SK-N-SH (cell line): ENCODE measurements around the gene EIF1B. TPM values are rescaled to one million over a fixed set of nuclear protein-coding genes. Genes with fewer than 3 reads are reported as not detected.

ENCODE experiments used
- CTCF ChIA-PET: fragments of 300-600, 350-600 bp; formaldehyde crosslinking; extraction: SDS; loops from one replicate; lab custom pipeline; 2021; lab: Yijun Ruan, JAX
- POLR2A ChIA-PET: fragments of 350-600 bp; sonication (Branson Sonifier 250); formaldehyde crosslinking; extraction: SDS; loops from one replicate; lab custom pipeline; 2020; ENCODE audit warnings: antibody characterized with exemption, inconsistent platforms; lab: Yijun Ruan, JAX
- DNase-seq: peaks from one replicate; pipeline ENCODE4 v3.0.0; 2012
- H2AFZ ChIP-seq: fragments of 200-600 bp; sonication (generic); 2 replicates; pipeline ENCODE4 v1.8.1; 2016; ENCODE audit warnings: antibody characterized with exemption, mild to moderate bottlenecking, low read depth
- H3F3A ChIP-seq: fragments of 200-600 bp; sonication (generic); replicated peaks from 2 replicates; pipeline ENCODE3; 2016; ENCODE audit warnings: antibody characterized with exemption, mild to moderate bottlenecking; ENCODE audit not compliant: insufficient read depth
- H3K27ac ChIP-seq, 2 experiments: fragments of 200-500 bp in 1 of 2; fragments of 200-600 bp in 1 of 2; sonication (Bioruptor generic) in 1 of 2; sonication (generic), shearing (Covaris generic) in 1 of 2; 2 replicates each; pipeline versions ENCODE4 v1.5.1 to v1.6.1; 2014 to 2016; ENCODE audit warnings: low read depth in 2 of 2, inconsistent platforms in 1 of 2, low read length in 1 of 2, mild to moderate bottlenecking in 1 of 2, mixed read lengths in 1 of 2
- H3K27me3 ChIP-seq: fragments of 200-600 bp; sonication (generic), shearing (Covaris generic); 2 replicates; pipeline ENCODE4 v1.6.1; 2016; ENCODE audit warnings: mixed run types; ENCODE audit not compliant: insufficient read depth
- H3K36me3 ChIP-seq, 2 experiments: fragments of 200-500 bp in 1 of 2; fragments of 200-600 bp in 1 of 2; sonication (Bioruptor generic) in 1 of 2; sonication (generic) in 1 of 2; replicated peaks in 1 of 2; 2 replicates each; pipeline versions ENCODE3 to v1.5.1; 2014 to 2016; ENCODE audit warnings: low read length in 1 of 2, mild to moderate bottlenecking in 1 of 2; ENCODE audit not compliant: insufficient read depth in 2 of 2, control insufficient read depth in 1 of 2
- H3K4me1 ChIP-seq, 2 experiments: fragments of 200-500 bp in 1 of 2; fragments of 200-600 bp in 1 of 2; sonication (Bioruptor generic) in 1 of 2; sonication (generic), shearing (Covaris generic) in 1 of 2; 2 replicates each; pipeline versions ENCODE4 v1.5.1 to v1.6.1; 2014 to 2016; ENCODE audit warnings: low read depth in 1 of 2, low read length in 1 of 2, mixed run types in 1 of 2; ENCODE audit not compliant: insufficient read depth in 2 of 2, control insufficient read depth in 1 of 2
- H3K4me2 ChIP-seq: fragments of 200-600 bp; sonication (generic), shearing (Covaris generic); 2 replicates; pipeline ENCODE4 v1.6.1; 2017; ENCODE audit warnings: mixed run types
- H3K4me3 ChIP-seq, 2 experiments: fragments of 200-500 bp in 1 of 2; fragments of 200-600 bp in 1 of 2; sonication (Bioruptor generic) in 1 of 2; sonication (generic), shearing (Covaris generic) in 1 of 2; 2 replicates each; pipeline versions ENCODE4 v1.5.1 to v1.8.1; 2014 to 2016; ENCODE audit warnings: low read depth in 2 of 2, inconsistent platforms in 1 of 2, low read length in 1 of 2, mild to moderate bottlenecking in 1 of 2, mixed read lengths in 1 of 2, moderate library complexity in 1 of 2
- H3K79me2 ChIP-seq: fragments of 200-600 bp; sonication (generic); 2 replicates; pipeline ENCODE4 v1.8.1; 2017; ENCODE audit warnings: mild to moderate bottlenecking; ENCODE audit not compliant: insufficient read depth
- H3K9ac ChIP-seq: fragments of 200-600 bp; sonication (generic); 2 replicates; pipeline ENCODE4 v1.6.1; 2017; ENCODE audit warnings: mixed run types
- H3K9me2 ChIP-seq: fragments of 200-600 bp; sonication (generic); 2 replicates; pipeline ENCODE4 v1.6.1; 2017; ENCODE audit warnings: mixed run types
- H3K9me3 ChIP-seq: fragments of 200-600 bp; sonication (generic); 2 replicates; pipeline ENCODE4 v1.6.1; 2017; ENCODE audit warnings: mixed run types, mild to moderate bottlenecking, moderate library complexity
- H4K20me1 ChIP-seq: fragments of 200-600 bp; sonication (generic); 2 replicates; pipeline ENCODE4 v1.6.1; 2017; ENCODE audit warnings: mild to moderate bottlenecking, mixed run types; ENCODE audit not compliant: insufficient read depth
- CTCF ChIP-seq: fragments of 200-600 bp; sonication (generic); IDR thresholded peaks from 2 replicates; pipeline ENCODE4 v1.6.1; 2017; ENCODE audit warnings: antibody characterized with exemption, mild to moderate bottlenecking, moderate library complexity
- ELF1 ChIP-seq: IDR thresholded peaks from 2 replicates; pipeline ENCODE4 v1.4.0; 2012
- EZH2phosphoT487 ChIP-seq: fragments of 200-600 bp; sonication (generic); IDR thresholded peaks from 2 replicates; pipeline ENCODE4 v1.6.1; 2017; ENCODE audit warnings: low read depth, mixed run types, mild to moderate bottlenecking, antibody characterized with exemption, moderate library complexity, borderline replicate concordance
- FOXJ3 ChIP-seq: sonication (generic); formaldehyde crosslinking; IDR thresholded peaks from 2 replicates; pipeline ENCODE4 v1.5.1; 2020; ENCODE audit warnings: mild to moderate bottlenecking, missing genetic modification reagents
- FOXM1 ChIP-seq: IDR thresholded peaks from 2 replicates; pipeline ENCODE4 v1.4.0; 2012; ENCODE audit warnings: low read depth, mild to moderate bottlenecking
- GABPA ChIP-seq: IDR thresholded peaks from 2 replicates; pipeline ENCODE4 v1.4.0; 2012; ENCODE audit warnings: low read depth, mild to moderate bottlenecking
- GATA2 ChIP-seq: sonication (generic); formaldehyde crosslinking; IDR thresholded peaks from 2 replicates; pipeline ENCODE4 v1.5.0; 2020; ENCODE audit warnings: mild to moderate bottlenecking, missing genetic modification reagents
- MEF2A ChIP-seq: IDR thresholded peaks from 2 replicates; pipeline ENCODE4 v1.4.0; 2012; ENCODE audit warnings: low read depth, borderline replicate concordance
- POLR2AphosphoS5 ChIP-seq: IDR thresholded peaks from 2 replicates; pipeline ENCODE4 v1.6.1; 2012; ENCODE audit warnings: low read depth, low read length
- RAD21 ChIP-seq: IDR thresholded peaks from 2 replicates; pipeline ENCODE4 v1.6.1; 2012; ENCODE audit warnings: mild to moderate bottlenecking, low read length
- RCOR1 ChIP-seq: fragments of 150-350 bp; IDR thresholded peaks from 2 replicates; pipeline ENCODE4 v1.6.1; 2017; ENCODE audit warnings: antibody characterized with exemption, low read length
- RFX5 ChIP-seq: IDR thresholded peaks from 2 replicates; pipeline ENCODE4 v1.6.1; 2012; ENCODE audit warnings: mild to moderate bottlenecking, improper control_type of control experiment, low read length
- RXRA ChIP-seq: IDR thresholded peaks from 2 replicates; pipeline ENCODE4 v1.4.0; 2012; ENCODE audit warnings: low read depth, mild to moderate bottlenecking, borderline replicate concordance
- SIN3A ChIP-seq: IDR thresholded peaks from 2 replicates; pipeline ENCODE4 v1.6.1; 2012; ENCODE audit warnings: low read depth, mild to moderate bottlenecking, low read length, moderate library complexity, borderline replicate concordance
- TEAD4 ChIP-seq: IDR thresholded peaks from 2 replicates; pipeline ENCODE4 v1.4.0; 2012; ENCODE audit warnings: mild to moderate bottlenecking, borderline replicate concordance; ENCODE audit not compliant: insufficient read depth
- USF2 ChIP-seq: fragments of 150-350 bp; IDR thresholded peaks from 2 replicates; pipeline ENCODE4 v1.6.1; 2017; ENCODE audit warnings: antibody characterized with exemption, low read length, low read depth, borderline replicate concordance
- YY1 ChIP-seq: IDR thresholded peaks from 2 replicates; pipeline ENCODE4 v1.4.0; 2012; ENCODE audit warnings: low read depth, mild to moderate bottlenecking
- WGBS: methylation state at CpG from one replicate; pipeline ENCODE4 v1.1.6; 2017; ENCODE audit warnings: low lambda C conversion rate; 5-methylcytosine and 5-hydroxymethylcytosine counted together
- polyA plus RNA-seq, 3 experiments: library from polyadenylated mRNA; depleted of rRNA; stranded (reverse); fragments of >200 nt; gene quantifications; 2 replicates each; pipeline ENCODE4 v1.2.3, GENCODE V29; 2012
- TF ChIP-seq, protein P1 (sequence below): IDR thresholded peaks from 2 replicates; pipeline ENCODE4; 2012
- TF ChIP-seq, protein P2 (sequence below): IDR thresholded peaks from 2 replicates; pipeline ENCODE4 v1.4.0; 2012; ENCODE audit warnings: low read depth, borderline replicate concordance
- TF ChIP-seq, protein P3 (sequence below): IDR thresholded peaks from 2 replicates; pipeline ENCODE4 v1.4.0; 2012; ENCODE audit warnings: low read depth

EIF1B gene
- polyA plus RNA-seq, 1 of the 3 experiments (the other 2 are of a cell fraction), result 22.9 TPM

DNA sequence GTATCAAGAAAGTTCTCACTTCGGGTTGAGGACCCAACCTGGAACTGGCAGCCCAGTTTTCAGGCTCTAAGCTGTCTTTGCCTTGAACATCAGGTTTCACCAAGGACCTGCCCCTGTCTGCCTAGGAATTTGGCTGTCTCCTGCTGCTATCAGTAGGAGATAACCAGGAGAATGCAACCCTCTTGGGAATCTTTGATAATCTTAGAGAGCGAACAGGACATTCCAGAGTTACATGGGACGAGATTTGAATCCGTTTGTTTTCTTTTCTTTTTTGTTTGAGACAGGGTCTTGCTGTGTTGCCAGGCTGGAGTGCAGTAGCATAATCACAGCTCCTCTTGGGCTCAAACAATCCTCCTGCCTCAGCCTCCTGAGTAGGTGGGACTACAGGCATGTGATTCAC is 18.0 kb upstream of the EIF1B start:
- no peak overlapping the region for H3K27ac ChIP-seq
- no peaks in the 10 kb centered on the region for H3K36me3 ChIP-seq
- POLR2A ChIA-PET, result no interaction called here
- H3K79me2 ChIP-seq, result no peaks in the 10 kb centered on the region
- no peaks in the 10 kb centered on the region for H3K9me2 ChIP-seq
- CTCF ChIA-PET, result interaction anchor here (2.2 kb wide), 1 partner anchor 18 kb away, joined by 7 read pairs; the partner anchor contains the start of gene EIF1B
- H3F3A ChIP-seq, result no peaks in the 10 kb centered on the region
- no peak overlapping the region for H3K4me2 ChIP-seq
- H3K9ac ChIP-seq, result no peak overlapping the region
- H3K27me3 ChIP-seq, result no peaks in the 10 kb centered on the region
- H3K4me3 ChIP-seq, result no peak overlapping the region
- no peak for DNase-seq
- TF ChIP-seq ELF1 (no peak), USF2 (no peak), YY1 (no peak), RFX5 (no peak), FOXM1 (no peak), GABPA (no peak), MEF2A (no peak), SIN3A (no peak), TEAD4 (no peak)
- TF ChIP-seq, protein P1, sequence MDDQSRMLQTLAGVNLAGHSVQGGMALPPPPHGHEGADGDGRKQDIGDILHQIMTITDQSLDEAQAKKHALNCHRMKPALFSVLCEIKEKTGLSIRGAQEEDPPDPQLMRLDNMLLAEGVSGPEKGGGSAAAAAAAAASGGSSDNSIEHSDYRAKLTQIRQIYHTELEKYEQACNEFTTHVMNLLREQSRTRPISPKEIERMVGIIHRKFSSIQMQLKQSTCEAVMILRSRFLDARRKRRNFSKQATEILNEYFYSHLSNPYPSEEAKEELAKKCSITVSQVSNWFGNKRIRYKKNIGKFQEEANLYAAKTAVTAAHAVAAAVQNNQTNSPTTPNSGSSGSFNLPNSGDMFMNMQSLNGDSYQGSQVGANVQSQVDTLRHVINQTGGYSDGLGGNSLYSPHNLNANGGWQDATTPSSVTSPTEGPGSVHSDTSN, result no peak
- TF ChIP-seq, protein P2, sequence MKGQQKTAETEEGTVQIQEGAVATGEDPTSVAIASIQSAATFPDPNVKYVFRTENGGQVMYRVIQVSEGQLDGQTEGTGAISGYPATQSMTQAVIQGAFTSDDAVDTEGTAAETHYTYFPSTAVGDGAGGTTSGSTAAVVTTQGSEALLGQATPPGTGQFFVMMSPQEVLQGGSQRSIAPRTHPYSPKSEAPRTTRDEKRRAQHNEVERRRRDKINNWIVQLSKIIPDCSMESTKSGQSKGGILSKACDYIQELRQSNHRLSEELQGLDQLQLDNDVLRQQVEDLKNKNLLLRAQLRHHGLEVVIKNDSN, result no peak
- 72% methylated on average over 4 of the region's 4 CpGs for WGBS
- no peaks in the 10 kb centered on the region for H4K20me1 ChIP-seq
- peaks cover 0 to 3% of the 10 kb centered on the region in 2 experiments; a peak in 1 of 4 replicates for H3K4me1 ChIP-seq
- no peaks in the 10 kb centered on the region for H3K9me3 ChIP-seq
- no peak overlapping the region for H2AFZ ChIP-seq

- no peak overlapping the region for H2AFZ ChIP-seq
- TF ChIP-seq, protein P3, sequence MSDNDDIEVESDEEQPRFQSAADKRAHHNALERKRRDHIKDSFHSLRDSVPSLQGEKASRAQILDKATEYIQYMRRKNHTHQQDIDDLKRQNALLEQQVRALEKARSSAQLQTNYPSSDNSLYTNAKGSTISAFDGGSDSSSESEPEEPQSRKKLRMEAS, result no peak
- TF ChIP-seq EZH2phosphoT487, result no peak
- no peak for TF ChIP-seq FOXJ3 (CRISPR knock-in tag)
- TF ChIP-seq GATA2 (CRISPR knock-in tag), result no peak
- TF ChIP-seq FOXM1, result no peak
- TF ChIP-seq YY1, result no peak
- TF ChIP-seq RXRA, result no peak
- no peak for TF ChIP-seq CTCF
- TF ChIP-seq RAD21, result no peak
- TF ChIP-seq RCOR1, result no peak
- no peak for TF ChIP-seq POLR2AphosphoS5
- TF ChIP-seq, all 33 proteins: peak for 0
- Histone ChIP-seq H3F3A (no peaks in the 10 kb centered on the region), H3K36me3 (no peaks in the 10 kb centered on the region), H4K20me1 (no peaks in the 10 kb centered on the region), H3K4me3 (no peak overlapping the region), H3K27ac (no peak overlapping the region), H3K9me3 (no peaks in the 10 kb centered on the region), H3K4me1 (peaks cover 0 to 3% of the 10 kb centered on the region in 2 experiments; a peak in 1 of 4 replicates), H3K79me2 (no peaks in the 10 kb centered on the region), H3K9ac (no peak overlapping the region), H3K4me2 (no peak overlapping the region), H3K27me3 (no peaks in the 10 kb centered on the region), H3K9me2 (no peaks in the 10 kb centered on the region)
- ChIA-PET POLR2A (no interaction called here), CTCF (interaction anchor here (0.7 to 2.2 kb wide), 4 partner anchors 13 to 101 kb away, joined by 3 to 7 read pairs (median 4); partner anchors contain the start of gene EIF1B)
- WGBS, result 78% methylated on average over 4 of the region's 4 CpGs
- no peak for DNase-seq
These were observed 16.7 kb upstream of the EIF1B start for GRCh38 chr3:40292637-40293349.
